OCI-LY3 (cell line): ENCODE results near the gene ITGA7.

ENCODE experiments used
- H2AFZ ChIP-seq: fragments of 200-600, 300-600 bp; shearing (Covaris generic); 2 replicates; pipeline ENCODE4 v1.6.0; 2014; ENCODE audit warnings: antibody characterized with exemption, low read depth, low read length
- H3K27ac ChIP-seq: fragments of 200-600, 300-600 bp; sonication (generic); 2 replicates; pipeline ENCODE4 v1.5.1; 2014; ENCODE audit warnings: mild to moderate bottlenecking, low read length, moderate library complexity, mixed read lengths
- H3K27me3 ChIP-seq: fragments of 200-600, 300-600 bp; sonication (generic); 2 replicates; pipeline ENCODE4 v1.6.1; 2014; ENCODE audit warnings: low read depth, low read length, mixed read lengths
- H3K36me3 ChIP-seq: fragments of 200-600, 300-600 bp; sonication (generic); replicated peaks from 2 replicates; pipeline ENCODE3; 2014; ENCODE audit warnings: low read depth, low read length, mixed read lengths
- H3K4me1 ChIP-seq: fragments of 300-600, 200-600 bp; sonication (generic); 2 replicates; pipeline ENCODE4 v1.6.1; 2014; ENCODE audit warnings: low read length, mixed read lengths
- H3K4me2 ChIP-seq: fragments of 200-600, 300-600 bp; sonication (generic); 2 replicates; pipeline ENCODE4 v1.6.1; 2014; ENCODE audit warnings: low read length, mixed read lengths
- H3K4me3 ChIP-seq: fragments of 300-600, 200-600 bp; sonication (generic); 2 replicates; pipeline ENCODE4 v1.5.1; 2014; ENCODE audit warnings: antibody characterized with exemption, mild to moderate bottlenecking, low read length, moderate library complexity
- H3K79me2 ChIP-seq: fragments of 300-600, 200-600 bp; shearing (Covaris generic); 2 replicates; pipeline ENCODE4 v1.6.1; 2014; ENCODE audit warnings: mild to moderate bottlenecking, low read length, mixed read lengths
- H3K9ac ChIP-seq: fragments of 300-600, 200-600 bp; shearing (Covaris generic); 2 replicates; pipeline ENCODE4 v1.6.0; 2014; ENCODE audit warnings: mild to moderate bottlenecking, low read length, moderate library complexity
- H3K9me3 ChIP-seq: fragments of 200-600, 300-600 bp; shearing (Covaris generic); 2 replicates; pipeline ENCODE4 v1.6.1; 2014; ENCODE audit warnings: low read length, mixed read lengths; ENCODE audit not compliant: insufficient read depth
- H4K20me1 ChIP-seq: fragments of 200-600, 300-600 bp; sonication (generic); 2 replicates; pipeline ENCODE4 v1.6.1; 2016; ENCODE audit warnings: low read length, mixed read lengths; ENCODE audit not compliant: insufficient read depth
- CTCF ChIP-seq: fragments of 200-600, 300-600 bp; sonication (generic); IDR thresholded peaks from 2 replicates; pipeline ENCODE4 v1.5.1; 2014; ENCODE audit warnings: antibody characterized with exemption, low read length, low read depth
- EZH2phosphoT487 ChIP-seq: fragments of 200-600 bp; shearing (Covaris generic); IDR thresholded peaks from 2 replicates; pipeline ENCODE4 v1.6.1; 2018; ENCODE audit warnings: antibody characterized with exemption, mixed run types, low read depth

ITGA7 gene

GRCh38 chr12:55739025-55739378 is 31.3 kb upstream of the ITGA7 start:
- no peaks in the 10 kb centered on the region for H3K9me3 ChIP-seq
- H3K4me3 ChIP-seq = peak overlapping the region; percentile 87
- H3K9ac ChIP-seq = no peak overlapping the region
- no peaks in the 10 kb centered on the region for H3K79me2 ChIP-seq
- H3K36me3 ChIP-seq = no peaks in the 10 kb centered on the region
- no peak overlapping the region; the same call in 1 of the 2 replicates for H3K4me2 ChIP-seq
- peaks cover 12% of the 10 kb centered on the region for H3K4me1 ChIP-seq
- H3K27ac ChIP-seq = no peak overlapping the region
- H3K27me3 ChIP-seq = peaks cover 10% of the 10 kb centered on the region; the same call in 1 of the 2 replicates
- no peak for TF ChIP-seq EZH2phosphoT487
- TF ChIP-seq CTCF = no peak
- H2AFZ ChIP-seq = no peak overlapping the region
- no peaks in the 10 kb centered on the region for H4K20me1 ChIP-seq

GRCh38 chr12:55738123-55739024 is 30.7 kb upstream of the ITGA7 start:
- Histone ChIP-seq H3K9ac (peak overlapping the region; percentile 83), H3K36me3 (no peaks in the 10 kb centered on the region), H2AFZ (peak overlapping the region; percentile 96), H3K79me2 (no peaks in the 10 kb centered on the region), H3K4me2 (peak overlapping the region; percentile 94), H3K9me3 (no peaks in the 10 kb centered on the region), H3K4me1 (peaks cover 12% of the 10 kb centered on the region), H3K27ac (peak overlapping the region; percentile 80), H3K27me3 (peaks cover 10% of the 10 kb centered on the region; the same call in 1 of the 2 replicates), H3K4me3 (peak overlapping the region; percentile 87), H4K20me1 (no peaks in the 10 kb centered on the region)
- no peak for TF ChIP-seq EZH2phosphoT487
- TF ChIP-seq CTCF = peak; percentile 87

- Histone ChIP-seq H3K4me3 (peak overlapping the region; percentile 87), H3K9ac (peak overlapping the region; percentile 83)
These were observed 29.9 kb upstream of the ITGA7 start for GRCh38 chr12:55737581-55738122.

More at GRCh38 chr12:55737581-55738122, 29.9 kb upstream of the ITGA7 start:
- Histone ChIP-seq H3K4me1 (peaks cover 11% of the 10 kb centered on the region), H3K27ac (peak overlapping the region; percentile 28; the same call in 1 of the 2 replicates), H2AFZ (peak overlapping the region; percentile 88), H3K27me3 (peaks cover 8% of the 10 kb centered on the region; the same call in 1 of the 2 replicates), H4K20me1 (no peaks in the 10 kb centered on the region), H3K79me2 (no peaks in the 10 kb centered on the region), H3K9me3 (no peaks in the 10 kb centered on the region), H3K36me3 (no peaks in the 10 kb centered on the region), H3K4me2 (peak overlapping the region; percentile 94)
- no peak for TF ChIP-seq EZH2phosphoT487
- peak; percentile 2; the same call in 1 of the 2 replicates for TF ChIP-seq CTCF
